PC-9 (cell line): Measurements from ENCODE around the gene KRT27. TPM values are rescaled to one million over a fixed set of nuclear protein-coding genes. Genes with fewer than 3 reads are reported as not detected.

Experiments used
- BruUV-seq: library from RNA; stranded (reverse); fragments of 400-500 nt; replicated peaks from 2 replicates; lab custom pipeline; 2021; lab: Mats Ljungman, UMichigan
- CTCF ChIA-PET: fragments of 300-600 bp; sonication (Branson Sonifier 250); formaldehyde crosslinking; loops from one replicate; lab custom pipeline; 2022; ENCODE audit warnings: antibody characterized with exemption; lab: Charles Lee
- POLR2A ChIA-PET: fragments of 300-600 bp; sonication (Branson Sonifier 250); formaldehyde crosslinking; loops from one replicate; lab custom pipeline; 2022; ENCODE audit warnings: antibody characterized with exemption; ENCODE audit not compliant: unreplicated experiment; lab: Charles Lee
- DNase-seq, 2 experiments: peaks; one replicate each; pipeline versions ENCODE4 v3.0.0 to v3.0.0-alpha.2; 2015 to 2022; ENCODE audit warnings: mixed read lengths in 1 of 2
- H2AFZ ChIP-seq: fragments of 200-600 bp; sonication (generic); 2 replicates; pipeline ENCODE4 v1.8.1; 2017; ENCODE audit warnings: antibody characterized with exemption
- H3F3A ChIP-seq: fragments of 200-600 bp; sonication (generic); 2 replicates; pipeline ENCODE4 v1.8.1; 2017; ENCODE audit warnings: antibody characterized with exemption, mild to moderate bottlenecking, low read depth; ENCODE audit not compliant: insufficient read depth
- H3K27ac ChIP-seq: fragments of 200-600 bp; sonication (generic); 2 replicates; pipeline ENCODE4 v1.6.1; 2016; ENCODE audit warnings: mixed run types
- H3K27me3 ChIP-seq: fragments of 200-600 bp; sonication (generic); 2 replicates; pipeline ENCODE4 v1.6.1; 2016; ENCODE audit warnings: low read depth, mixed run types; ENCODE audit not compliant: insufficient read depth
- H3K36me3 ChIP-seq: fragments of 200-600 bp; sonication (generic); 2 replicates; pipeline ENCODE4 v1.6.1; 2016; ENCODE audit warnings: low read depth, mixed run types
- H3K4me1 ChIP-seq: fragments of 200-600 bp; sonication (generic); replicated peaks from 2 replicates; pipeline ENCODE4 v1.6.1; 2016; ENCODE audit warnings: mixed run types; ENCODE audit not compliant: insufficient read depth
- H3K4me2 ChIP-seq: fragments of 200-600 bp; sonication (generic); 2 replicates; pipeline ENCODE4 v1.6.1; 2017; ENCODE audit warnings: mixed run types
- H3K4me3 ChIP-seq: fragments of 200-600 bp; sonication (generic); 2 replicates; pipeline ENCODE4 v1.6.1; 2016; ENCODE audit warnings: mixed run types
- H3K79me2 ChIP-seq: fragments of 200-600 bp; sonication (generic); 2 replicates; pipeline ENCODE4 v1.6.1; 2017; ENCODE audit warnings: low read depth, mixed run types
- H3K9me2 ChIP-seq: fragments of 200-600 bp; sonication (generic); 2 replicates; pipeline ENCODE4 v1.8.1; 2017; ENCODE audit warnings: mild to moderate bottlenecking; ENCODE audit not compliant: insufficient read depth
- H3K9me3 ChIP-seq: fragments of 200-600 bp; sonication (generic); 2 replicates; pipeline ENCODE4 v1.8.1; 2016; ENCODE audit warnings: low read depth; ENCODE audit not compliant: insufficient read depth
- H4K20me1 ChIP-seq: fragments of 200-600 bp; sonication (generic); 2 replicates; pipeline ENCODE4 v1.8.1; 2017; ENCODE audit not compliant: insufficient read depth
- CTCF ChIP-seq: fragments of 200-600 bp; sonication (generic); conservative IDR thresholded peaks from 2 replicates; pipeline ENCODE4 v1.6.1; 2017; ENCODE audit warnings: mixed run types, antibody characterized with exemption, mild to moderate bottlenecking, moderate library complexity
- EZH2 ChIP-seq: fragments of 200-600 bp; sonication (generic); IDR thresholded peaks from 2 replicates; pipeline ENCODE4 v1.8.0; 2017; ENCODE audit warnings: antibody characterized with exemption, low read depth
- intact Hi-C: fragments of 100-400 bp; cut with micrococcal nuclease; formaldehyde crosslinking; loops from one replicate; pipeline ENCODE4 v1.10.0; 2022; ENCODE audit not compliant: unreplicated experiment
- total RNA-seq: library from RNA; stranded (reverse); gene quantifications from 2 replicates; pipeline ENCODE4 v1.2.3, GENCODE V29; 2021

KRT27 gene
- total RNA-seq, 1 experiment from 2014 or later, result not detected

DNA sequence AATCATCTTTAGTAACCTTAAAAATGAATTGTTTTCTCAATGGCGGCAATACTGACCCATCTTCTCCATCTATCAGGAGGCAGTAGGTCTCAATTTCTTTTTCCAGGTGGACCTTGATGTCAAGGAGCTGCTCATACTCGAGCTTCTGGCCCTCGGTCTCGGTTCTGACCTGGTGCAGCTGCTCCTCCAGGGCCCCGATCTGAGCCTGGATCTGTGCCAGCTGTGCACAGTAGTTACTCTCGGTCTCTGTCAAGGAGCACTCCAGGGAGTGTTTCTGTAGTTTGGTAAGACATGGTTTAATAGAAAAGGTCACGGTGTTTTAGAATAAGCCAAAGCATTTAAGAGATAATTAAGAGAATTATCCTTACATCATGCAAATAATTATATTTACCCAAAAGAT lies 4.9 kb downstream of the KRT27 start:
- Histone ChIP-seq H3K4me3 (no peak overlapping the region), H3K4me1 (no peaks in the 10 kb centered on the region), H3K4me2 (no peak overlapping the region), H3K9me2 (no peaks in the 10 kb centered on the region), H4K20me1 (no peaks in the 10 kb centered on the region), H3K79me2 (no peaks in the 10 kb centered on the region), H3K27me3 (no peaks in the 10 kb centered on the region), H3F3A (no peaks in the 10 kb centered on the region), H3K27ac (no peak overlapping the region), H2AFZ (no peak overlapping the region), H3K9me3 (no peaks in the 10 kb centered on the region), H3K36me3 (no peaks in the 10 kb centered on the region)
- BruUV-seq, result no TSS peak
- DNase-seq, result no peak
- TF ChIP-seq EZH2 (no peak), CTCF (no peak)
- POLR2A ChIA-PET, result no interaction called here
- CTCF ChIA-PET, result no interaction called here
- intact Hi-C loops, result loop anchor here (5.0 kb wide), 1 partner anchor 140 kb away; no protein-coding TSS in a partner anchor

- ChIA-PET CTCF (no interaction called here), POLR2A (no interaction called here)
- no peaks in the 10 kb centered on the region for H4K20me1 ChIP-seq
- H3F3A ChIP-seq, result no peaks in the 10 kb centered on the region
- H3K9me2 ChIP-seq, result no peaks in the 10 kb centered on the region
- TF ChIP-seq CTCF, result no peak
- no peak for TF ChIP-seq EZH2
- no peaks in the 10 kb centered on the region for H3K27me3 ChIP-seq
- intact Hi-C loops, result loop anchor here (5.0 kb wide), 1 partner anchor 139 kb away; no protein-coding TSS in a partner anchor
- no peaks in the 10 kb centered on the region for H3K9me3 ChIP-seq
- no peak overlapping the region for H3K4me3 ChIP-seq
- H2AFZ ChIP-seq, result no peak overlapping the region
- H3K36me3 ChIP-seq, result no peaks in the 10 kb centered on the region
- no peak overlapping the region for H3K27ac ChIP-seq
- H3K79me2 ChIP-seq, result no peaks in the 10 kb centered on the region
- H3K4me2 ChIP-seq, result no peak overlapping the region
- no TSS peak for BruUV-seq
- H3K4me1 ChIP-seq, result no peaks in the 10 kb centered on the region
- no peak for DNase-seq
Measured at GRCh38 chr17:40775945-40776344, 6.4 kb downstream of the KRT27 start.

- Histone ChIP-seq H3K9me2 (no peaks in the 10 kb centered on the region), H3K4me2 (no peak within 1 kb of the TSS), H3K4me3 (no peak within 1 kb of the TSS), H3K27me3 (no peaks in the 10 kb centered on the region), H2AFZ (no peak within 1 kb of the TSS), H3F3A (no peaks in the 10 kb centered on the region), H3K79me2 (no peaks in the 10 kb centered on the region), H3K9me3 (no peaks in the 10 kb centered on the region), H3K36me3 (no peaks in the 10 kb centered on the region), H3K27ac (no peak within 1 kb of the TSS), H3K4me1 (no peaks in the 10 kb centered on the region), H4K20me1 (no peaks in the 10 kb centered on the region)
- ChIA-PET POLR2A (no interaction called here), CTCF (interaction anchor here (0.7 kb wide), 1 partner anchor 152 kb away, joined by 11 read pairs; no protein-coding TSS in a partner anchor)
- DNase-seq, result no peak
- TF ChIP-seq CTCF, result no peak
- TF ChIP-seq EZH2, result no peak
- intact Hi-C loops, result no loop called here
- no TSS peak for BruUV-seq
Measured at GRCh38 chr17:40772101-40772500, 10.2 kb downstream of the KRT27 start, which contains the start of gene KRT26. Gene KRT26 (minus strand): TSS chr17:40772201. CDS start chr17:40772113, 88 bp downstream.
